ENCODE measurements around the gene ZFAND4.

DNA sequence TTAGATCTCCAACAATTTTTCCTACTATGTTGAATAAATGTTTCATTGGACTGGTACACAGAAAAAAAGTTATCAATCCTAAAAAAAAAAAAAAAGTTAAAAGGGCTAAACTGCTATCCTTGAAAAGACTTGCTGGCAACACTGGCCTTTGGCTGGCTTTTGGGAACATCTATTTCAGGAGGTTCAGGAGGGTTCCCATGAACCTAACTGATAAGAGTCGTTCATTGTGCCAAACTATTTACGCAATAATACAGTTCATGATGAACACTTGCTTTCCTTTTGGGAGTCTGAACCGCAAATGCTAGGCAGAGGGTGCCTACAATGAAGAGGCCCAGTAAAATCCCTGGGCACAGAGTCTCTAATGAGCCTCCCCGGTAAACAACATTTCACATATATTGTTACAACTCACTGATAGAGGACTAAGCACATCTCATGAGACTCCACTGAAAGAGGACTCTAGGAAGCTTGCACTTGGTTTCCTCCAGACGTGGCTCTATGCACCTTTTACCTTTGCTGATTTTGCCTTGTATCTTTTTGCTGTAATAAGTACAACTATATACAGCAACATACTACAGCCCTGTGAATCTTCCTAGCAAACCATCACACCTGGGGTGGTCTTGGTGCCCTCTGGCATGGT is 45.0 kb downstream of the ZFAND4 start:
- no peak for TF ChIP-seq POLR2A (IDR thresholded peaks at IDR 0.05; ENCODE audit: low read length)
- no peak for TF ChIP-seq GATA1 (IDR thresholded peaks at IDR 0.05; ENCODE audit: low read depth, low read length)

Measured in erythroblast (primary cell).